GM21423 (cell line): Measurements from ENCODE around the gene HRK.
A peak's percentile ranks its signal among the peaks of the same experiment; 100 is the strongest.

Experiments used
- ATAC-seq: cut with Tn5 transposase; IDR thresholded peaks from one replicate; pipeline ENCODE4 v1.9.1; 2021; ENCODE audit warnings: mild to moderate bottlenecking, moderate library complexity; ENCODE audit not compliant: unreplicated experiment

HRK gene

DNA sequence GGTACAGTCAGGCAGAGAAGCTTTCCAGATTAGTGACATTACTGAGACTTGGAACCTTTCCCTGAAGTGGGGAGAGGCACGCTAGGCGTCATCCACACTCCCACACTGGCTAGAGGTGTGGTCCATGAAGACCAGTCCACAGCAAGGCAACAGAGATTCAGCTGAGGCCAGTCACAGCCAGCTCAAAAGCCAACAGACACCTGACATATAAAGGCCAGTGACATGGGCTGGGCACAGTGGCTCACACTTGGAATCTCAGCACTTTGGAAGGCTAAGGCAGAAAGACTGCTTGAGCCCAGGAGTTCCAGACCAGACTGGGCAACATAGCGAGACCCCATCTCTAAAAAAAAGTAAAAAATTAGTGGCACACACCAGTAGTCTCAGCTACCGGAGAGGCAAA is 10.9 kb downstream of the HRK start:
- no peak for ATAC-seq

DNA sequence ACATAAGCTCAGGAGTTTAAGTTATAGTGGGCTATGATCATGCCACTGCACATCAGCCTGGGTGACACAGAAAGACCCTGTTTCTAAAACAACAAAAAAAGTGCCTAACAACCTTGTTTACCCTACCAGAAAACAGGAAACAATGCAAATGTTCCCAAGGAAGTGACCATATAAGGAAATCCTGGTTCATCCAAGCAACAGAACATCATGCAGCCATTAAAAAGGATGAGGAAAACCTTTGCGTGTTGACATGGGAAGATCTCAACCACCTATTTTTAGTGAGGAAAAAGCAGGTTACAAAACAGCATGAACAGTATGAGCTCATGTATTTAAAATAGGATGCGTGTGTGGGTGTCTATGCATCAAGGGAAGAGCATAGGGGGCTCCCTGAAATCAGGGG is 13.7 kb downstream of the HRK start:
- ATAC-seq: no peak

DNA sequence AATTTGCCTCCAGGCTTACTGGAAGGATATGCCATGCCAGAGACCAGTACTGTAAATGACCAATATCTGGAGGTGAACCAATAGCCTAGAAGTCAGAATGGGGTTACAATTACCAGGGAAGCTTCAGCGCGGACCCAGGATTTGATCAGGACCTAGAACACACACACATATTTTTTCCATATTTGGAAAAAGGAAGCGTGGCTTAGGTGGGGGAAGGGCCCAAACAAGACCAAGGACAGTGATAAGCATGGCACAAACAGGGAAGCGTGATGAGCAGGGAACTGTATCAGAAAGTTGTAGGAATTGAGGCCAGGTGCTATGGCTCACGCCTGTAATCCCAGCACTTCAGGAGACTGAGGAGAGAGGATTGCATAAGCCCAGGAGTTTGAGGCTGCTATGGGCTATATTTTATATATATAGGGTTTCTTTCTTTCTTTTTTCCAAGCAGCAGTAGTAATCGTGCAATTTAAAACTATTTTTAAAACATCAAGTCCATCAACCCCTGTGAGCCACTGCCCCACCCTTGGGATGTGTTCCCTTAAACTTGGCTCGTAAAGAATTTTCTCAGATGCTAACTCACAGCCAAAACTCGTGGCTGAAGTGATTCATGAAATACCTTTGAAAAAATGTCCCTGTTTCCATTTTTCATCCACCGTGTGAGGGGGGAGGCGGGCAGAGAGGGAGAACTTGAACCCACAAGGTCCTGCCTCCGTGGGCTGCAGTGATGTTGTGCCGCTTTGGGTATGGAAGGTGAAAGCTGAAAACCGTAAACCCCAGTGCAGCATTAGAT is 16.7 kb downstream of the HRK start:
- ATAC-seq: no peak

DNA sequence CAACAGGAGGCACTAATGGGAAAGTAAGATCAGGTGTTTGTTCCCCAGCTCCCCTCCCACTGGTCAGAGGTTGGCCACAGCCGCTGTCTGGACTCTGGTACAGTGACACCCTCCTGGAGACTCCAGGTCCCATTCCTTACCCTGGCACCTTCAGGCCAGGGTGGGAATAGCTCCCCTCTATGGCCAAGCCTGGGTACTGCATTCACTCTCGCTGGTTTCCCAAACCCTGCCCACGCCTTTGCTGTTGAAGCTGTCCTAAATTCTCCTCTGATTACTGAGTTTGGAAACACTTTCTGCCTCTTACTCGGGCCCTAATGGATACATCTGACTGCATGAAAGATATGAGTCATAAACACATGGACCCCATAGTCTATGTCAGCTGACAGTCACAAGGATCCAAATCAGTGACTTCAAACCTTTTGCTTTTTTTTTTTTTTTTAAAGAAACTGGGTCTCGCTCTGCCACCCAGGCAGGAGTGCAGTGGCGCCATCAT is 17.9 kb downstream of the HRK start:
- no peak for ATAC-seq

DNA sequence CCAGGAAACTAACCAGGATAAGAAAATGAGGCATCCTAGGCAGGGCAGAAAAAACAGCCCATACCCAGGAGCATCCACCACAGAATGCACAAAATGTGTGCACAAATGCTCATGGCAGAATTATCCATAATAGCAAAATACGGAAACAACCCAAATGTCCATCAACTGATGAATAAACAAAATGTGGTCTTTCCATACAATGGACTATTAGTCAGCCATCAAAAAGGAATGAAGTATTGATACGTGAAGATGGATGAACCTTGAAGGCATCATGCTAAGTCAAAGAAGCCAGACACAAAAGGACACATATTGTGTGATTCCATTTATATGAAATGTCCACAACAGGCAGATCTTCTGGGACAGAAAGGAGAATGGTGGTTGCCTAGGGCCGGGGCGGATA is 19.1 kb downstream of the HRK start:
- ATAC-seq: no peak

DNA sequence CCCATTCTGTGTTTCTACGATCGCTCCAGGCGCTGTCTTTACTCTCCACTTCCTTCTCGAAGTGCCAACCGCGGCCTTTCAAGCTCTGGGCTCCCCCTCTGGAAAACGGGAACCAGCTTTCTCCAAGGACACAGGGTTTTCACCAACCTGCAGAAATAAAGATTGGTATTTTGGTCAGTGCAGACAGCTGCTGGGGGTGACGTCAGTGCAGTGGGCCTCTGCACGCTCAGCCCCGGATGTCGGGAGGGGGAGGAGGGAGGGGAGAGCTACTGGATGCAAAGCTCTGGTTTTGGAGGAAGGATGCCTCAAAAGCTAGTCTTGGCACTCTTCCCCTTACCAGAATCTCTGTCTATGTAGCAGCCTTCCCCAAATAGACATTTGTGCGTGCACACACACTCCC is 19.9 kb downstream of the HRK start:
- ATAC-seq: peak; percentile 95

DNA sequence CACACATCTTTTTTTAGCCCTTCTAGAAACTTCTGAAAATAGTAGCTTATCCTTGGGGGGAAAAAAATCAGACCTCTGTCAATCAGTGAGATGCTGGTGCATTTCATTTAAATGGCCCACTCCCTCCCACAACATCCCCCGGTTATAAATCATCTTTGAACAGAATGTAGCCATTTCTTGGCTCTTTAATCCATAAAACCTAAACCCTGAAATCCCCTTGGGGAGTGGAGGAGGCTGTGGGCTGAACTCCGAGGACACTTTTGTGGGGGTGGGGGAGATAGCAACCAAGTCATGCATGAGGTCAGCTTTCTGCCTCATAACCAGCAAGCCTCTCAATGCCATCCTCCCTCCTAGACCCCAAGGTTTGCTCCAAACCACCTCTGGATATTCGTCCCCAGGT is 21.0 kb downstream of the HRK start:
- ATAC-seq: no peak

DNA sequence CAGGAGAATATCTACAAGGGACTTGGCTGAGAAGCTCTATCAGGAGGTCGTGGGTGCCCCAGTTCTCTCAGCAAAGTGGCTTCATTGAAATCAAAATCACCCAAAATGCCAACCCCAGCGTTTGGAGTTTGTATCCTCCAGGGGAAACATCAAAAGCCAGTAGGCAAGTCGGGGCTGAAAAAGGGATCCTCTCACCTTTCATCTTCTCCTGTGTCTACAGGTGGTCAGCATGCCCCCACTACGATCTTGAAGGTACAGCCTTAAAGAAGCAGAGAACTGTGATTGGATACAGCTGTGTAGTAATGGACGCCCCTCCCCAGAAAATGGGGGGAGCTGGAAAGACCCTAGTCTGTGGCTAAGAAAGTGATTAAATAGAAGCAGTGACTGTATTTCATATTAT is 22.2 kb downstream of the HRK start:
- ATAC-seq: no peak

DNA sequence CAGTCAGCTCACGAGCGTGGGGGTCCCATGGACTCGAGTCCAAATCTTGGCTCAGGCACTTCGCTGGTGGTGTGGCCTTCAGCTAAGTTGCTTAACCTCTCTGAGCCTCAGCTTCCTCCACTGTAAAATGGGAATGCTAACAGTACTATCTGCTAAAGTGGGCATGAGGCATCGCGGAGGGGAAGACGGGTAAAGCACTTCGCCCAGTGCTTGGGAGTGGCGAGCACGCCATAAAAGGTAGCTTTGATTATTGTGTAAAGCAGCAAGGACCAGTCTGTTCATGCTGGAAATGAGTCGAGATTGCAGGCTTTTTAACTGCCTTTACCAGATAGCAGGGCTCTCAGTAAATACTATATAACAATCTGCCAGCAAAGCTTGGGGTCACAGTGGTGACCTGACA is 24.5 kb downstream of the HRK start:
- no peak for ATAC-seq

DNA sequence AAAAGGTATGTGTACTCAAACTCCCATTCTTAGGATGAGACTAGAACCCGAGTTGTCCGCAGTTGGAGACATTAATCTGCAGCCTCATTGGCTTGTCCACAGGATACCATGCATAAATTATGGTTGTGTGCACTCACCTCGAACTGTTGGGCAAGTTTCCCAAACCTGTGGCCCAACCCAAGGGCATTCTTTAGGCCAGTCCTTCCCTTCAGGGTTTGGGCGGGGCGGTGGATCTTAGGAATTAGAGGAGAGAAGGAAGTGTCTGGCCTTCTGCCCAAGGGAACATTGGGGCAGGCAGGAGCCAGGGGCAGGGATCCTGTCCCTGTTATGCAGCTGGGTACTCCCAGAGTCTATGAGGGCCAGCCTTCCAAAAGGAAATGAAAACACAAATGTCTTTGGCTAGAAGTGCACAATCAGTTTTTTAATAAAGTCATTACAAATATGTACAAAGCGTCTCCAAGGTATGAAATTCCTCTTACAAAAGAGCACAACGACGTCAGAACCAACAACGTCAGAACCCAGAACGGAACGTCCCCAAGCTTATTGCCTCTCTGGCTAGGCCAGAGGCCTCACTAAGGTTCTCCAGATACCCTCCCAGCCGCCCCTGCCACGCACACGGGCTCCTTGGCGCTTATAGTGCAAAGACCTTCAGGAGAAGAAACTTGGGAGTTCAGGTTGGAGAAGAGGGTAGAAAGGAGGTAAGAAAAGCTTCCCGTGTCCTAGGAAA is 25.3 kb downstream of the HRK start:
- no peak for ATAC-seq

DNA sequence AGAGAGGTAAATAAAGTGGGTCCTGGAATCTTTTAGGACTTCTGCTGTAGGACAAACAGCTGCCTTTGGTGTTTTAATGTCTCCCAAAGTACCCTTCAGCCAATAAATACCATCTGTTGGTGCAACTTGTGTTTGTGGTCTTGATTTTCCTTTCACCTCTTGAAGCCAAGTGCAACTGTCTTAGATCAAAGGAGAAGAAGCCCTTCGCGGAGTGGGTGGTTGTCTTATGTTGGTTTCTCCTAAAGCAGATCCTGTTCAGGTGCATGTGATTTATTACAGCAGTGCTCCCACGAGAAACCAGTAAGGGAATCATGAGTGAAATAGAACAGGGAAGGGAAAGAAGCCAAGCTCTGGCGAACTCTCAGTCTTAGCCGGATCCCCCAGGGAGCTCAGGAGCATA is 27.7 kb downstream of the HRK start:
- no peak for ATAC-seq

DNA sequence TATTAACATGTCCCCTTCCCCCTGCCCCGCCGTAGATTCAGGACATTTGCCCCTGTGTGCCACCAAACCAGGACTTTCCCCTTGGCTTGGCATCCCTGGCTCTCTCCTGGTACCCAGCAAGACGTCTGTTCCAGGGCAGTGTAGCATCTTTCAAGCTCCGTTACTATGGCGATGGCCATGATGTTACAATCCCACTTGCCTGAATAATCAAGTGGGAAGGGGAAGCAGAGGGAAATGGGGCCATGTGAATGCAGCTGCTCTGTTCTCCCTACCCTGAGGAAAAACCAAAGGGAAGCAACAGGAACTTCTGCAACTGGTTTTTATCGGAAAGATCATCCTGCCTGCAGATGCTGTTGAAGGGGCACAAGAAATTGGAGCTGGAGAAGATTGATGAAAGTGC is 28.9 kb downstream of the HRK start:
- ATAC-seq: no peak

DNA sequence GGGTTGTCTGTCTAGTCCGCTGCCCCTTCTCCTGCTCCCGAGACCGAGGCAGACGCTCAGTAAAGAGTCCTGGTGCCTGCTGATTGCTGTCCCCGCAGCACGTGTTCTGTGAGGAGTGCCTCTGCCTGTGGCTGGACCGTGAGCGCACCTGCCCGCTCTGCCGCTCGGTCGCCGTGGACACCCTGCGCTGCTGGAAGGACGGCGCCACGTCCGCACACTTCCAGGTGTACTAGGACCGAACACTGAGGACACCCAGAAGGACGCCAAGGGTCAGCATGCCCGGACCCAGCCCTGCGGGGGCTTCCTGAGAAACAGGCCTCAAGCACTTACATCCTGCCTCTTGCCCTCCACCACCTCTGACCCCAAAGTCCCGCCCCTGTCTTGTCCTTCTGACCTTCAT is 32.0 kb downstream of the HRK start:
- ATAC-seq: no peak

DNA sequence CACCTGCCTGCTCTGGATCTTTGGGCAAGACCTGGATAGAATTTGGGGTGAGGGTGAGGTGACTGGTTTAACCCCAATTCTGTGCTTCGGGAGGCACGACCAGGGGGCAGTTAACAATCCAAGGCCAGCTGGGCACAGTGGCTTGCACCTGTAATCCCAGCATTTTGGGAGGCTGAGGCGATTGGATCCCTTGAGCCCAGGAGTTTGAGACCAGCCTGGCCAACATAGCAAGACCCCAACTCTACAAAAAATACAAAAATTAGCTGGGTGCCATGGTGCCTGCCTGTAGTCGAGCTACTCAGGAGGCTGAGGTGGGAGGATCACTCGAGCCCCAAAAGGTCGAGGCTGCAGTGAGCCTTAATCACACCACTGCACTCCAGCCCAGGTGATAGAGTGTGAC is 38.2 kb downstream of the HRK start:
- ATAC-seq: no peak

DNA sequence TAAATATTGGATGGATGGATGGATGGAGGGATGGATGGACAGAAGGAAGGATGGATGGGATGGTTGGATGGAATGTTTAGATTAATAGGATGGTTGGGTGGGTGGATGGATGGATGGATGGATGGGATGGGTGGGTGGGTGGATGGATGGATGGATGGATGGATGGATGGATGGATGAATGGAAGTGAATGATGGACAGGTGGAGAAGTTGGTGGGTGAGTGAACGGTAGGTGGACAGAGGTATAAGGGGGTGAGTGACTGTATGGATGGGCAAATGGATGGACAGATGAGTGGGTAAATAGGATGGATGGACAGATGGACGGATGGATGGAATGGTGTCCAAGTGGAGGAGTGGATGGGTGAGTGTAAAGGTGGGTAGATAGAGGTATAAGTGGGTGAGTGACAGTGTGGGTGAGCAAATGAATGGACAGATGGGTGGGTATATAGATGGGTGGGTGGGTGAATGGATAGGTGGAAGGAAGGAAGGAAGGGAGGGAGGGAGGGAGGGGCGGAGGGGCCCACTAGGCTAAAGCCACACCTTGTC is 41.9 kb downstream of the HRK start:
- no peak for ATAC-seq

DNA sequence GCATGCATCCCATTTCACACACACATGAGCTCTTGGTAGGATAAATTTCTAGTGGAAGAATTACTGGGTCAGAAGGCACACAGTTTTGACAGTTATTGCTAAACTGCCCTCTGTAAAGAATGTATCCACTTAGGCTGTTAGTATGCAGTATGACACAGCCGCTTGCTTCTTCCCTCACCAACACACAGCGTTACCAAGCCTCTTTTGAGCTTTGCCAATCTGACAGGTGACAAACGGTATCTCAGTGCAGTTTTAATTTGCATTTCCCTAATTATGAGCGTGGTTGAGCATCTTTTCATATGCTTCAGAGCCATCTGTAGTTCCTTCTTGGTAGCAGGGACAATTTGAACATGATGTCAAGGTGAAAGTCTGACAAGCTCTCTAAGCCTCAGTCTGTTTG is 42.9 kb downstream of the HRK start:
- ATAC-seq: no peak

DNA sequence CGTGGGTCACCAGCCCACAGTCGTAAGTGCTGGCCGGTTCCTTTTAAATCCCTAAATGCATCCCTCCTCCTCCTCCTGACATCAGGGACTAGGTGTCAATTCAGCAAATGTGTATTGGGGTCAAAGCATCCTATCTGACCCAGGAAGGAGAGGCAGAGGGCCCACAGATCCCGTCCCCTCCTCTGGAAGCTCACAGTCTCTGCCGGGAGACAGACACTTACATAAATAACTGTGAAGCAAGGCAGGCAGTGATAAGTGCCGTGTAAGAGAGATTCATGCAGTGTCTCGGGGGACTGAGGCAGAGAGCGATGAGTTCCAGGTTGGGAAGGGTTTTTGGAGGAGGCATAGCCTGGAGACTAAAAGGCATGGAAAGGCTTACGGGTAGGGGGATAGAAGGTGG is 44.1 kb downstream of the HRK start:
- ATAC-seq: no peak

DNA sequence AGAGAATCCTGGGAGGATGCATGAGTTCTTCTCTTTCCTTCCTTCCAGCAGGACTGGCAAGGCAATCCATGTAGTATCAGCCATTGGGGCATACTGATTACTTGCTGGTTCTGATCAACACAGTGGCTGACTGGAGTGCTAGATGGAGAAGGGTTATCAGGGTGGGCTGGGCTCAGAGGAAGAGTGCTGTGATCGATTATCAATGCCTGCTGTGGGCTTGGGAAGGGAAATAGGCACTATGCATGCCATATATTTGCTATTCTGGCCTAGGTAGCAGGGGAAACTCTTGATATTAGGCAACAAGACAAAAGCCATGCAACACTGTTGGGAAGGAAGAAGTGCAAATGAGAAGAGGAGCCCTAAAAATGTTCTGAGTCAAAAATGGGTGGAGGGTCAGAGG is 45.8 kb downstream of the HRK start:
- no peak for ATAC-seq

DNA sequence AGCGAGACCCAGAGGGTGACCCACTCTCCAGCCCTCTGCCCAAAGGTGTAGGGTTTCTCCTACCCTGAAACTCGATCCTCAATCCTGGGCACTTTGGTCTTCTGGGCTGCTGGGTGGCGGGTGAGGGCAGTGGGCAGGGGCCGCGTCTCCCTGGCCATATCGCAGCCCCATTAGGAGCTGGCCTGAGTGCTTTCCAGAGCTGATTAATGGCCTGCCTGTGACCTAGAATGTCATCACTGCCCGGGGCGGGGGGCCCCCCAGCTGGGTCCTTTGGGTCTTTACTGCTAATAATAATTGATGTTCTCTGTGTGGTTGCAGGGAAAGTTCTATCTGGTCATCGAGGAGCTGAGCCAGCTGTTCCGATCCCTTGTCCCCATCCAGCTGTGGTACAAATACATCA is 47.8 kb downstream of the HRK start:
- no peak for ATAC-seq

DNA sequence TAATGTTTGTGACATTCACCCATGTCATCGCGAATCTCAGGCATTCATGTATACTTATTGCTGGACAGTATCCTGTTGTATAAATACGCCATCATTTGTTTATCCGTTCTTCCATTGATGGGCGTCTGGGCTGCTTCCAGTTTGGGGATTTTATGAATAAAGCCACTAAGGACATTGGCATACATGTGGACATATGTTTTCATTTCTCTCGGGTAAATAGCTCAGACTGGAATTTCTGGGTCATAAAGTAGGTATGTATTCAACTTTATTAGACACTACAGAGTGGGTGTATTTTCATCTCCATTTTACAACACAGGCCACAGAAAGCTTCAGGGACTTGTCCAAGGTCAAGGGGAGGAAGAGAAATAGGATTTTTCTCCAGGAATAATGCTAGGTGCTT is 48.9 kb downstream of the HRK start:
- no peak for ATAC-seq

DNA sequence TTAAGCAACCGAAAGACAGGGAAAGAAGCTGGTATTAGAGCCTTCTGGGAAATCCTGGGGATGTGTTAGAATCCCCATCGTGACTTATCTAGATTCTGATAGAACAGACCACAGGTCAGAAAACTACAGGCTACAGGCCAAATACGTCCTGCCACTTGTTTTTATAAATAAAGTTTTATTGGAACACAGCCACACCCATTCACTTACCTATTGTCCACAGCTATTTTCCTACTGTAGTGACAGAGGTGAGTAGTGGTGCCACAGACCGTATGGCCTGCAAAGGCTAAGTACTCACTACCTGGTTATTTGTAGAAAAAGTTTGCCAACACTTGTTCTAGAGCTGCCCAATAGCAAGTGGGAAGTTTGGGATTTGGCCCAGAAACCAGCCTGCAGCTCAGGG is 53.8 kb downstream of the HRK start:
- ATAC-seq: no peak

DNA sequence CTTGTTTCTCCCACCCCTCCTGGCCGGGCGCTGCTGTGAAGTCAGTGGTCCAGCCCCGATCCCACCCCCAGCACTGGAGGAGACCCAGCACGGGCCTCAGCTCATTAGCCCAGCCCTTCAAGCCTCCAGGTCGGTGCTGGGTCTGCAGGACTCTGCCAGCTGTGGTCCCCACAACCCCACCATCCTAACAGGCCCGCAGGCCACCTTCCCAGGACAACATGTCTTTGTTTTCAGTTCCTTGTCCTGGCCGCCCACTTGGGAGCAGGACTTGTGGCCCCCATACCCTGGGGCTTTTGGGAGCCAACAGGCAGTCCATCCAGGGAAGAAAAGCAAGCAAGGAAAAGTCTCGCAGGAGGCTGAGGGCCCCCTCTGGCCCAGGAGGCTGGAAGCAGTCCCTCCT is 60.0 kb downstream of the HRK start:
- no peak for ATAC-seq
